Ishikawa (cell line): Measurements from ENCODE around the gene MYH7B.

ENCODE experiments used
- CEBPB ChIP-seq: IDR thresholded peaks from 2 replicates; pipeline ENCODE4 v1.6.1; 2012
- CREB1 ChIP-seq: IDR thresholded peaks from 2 replicates; pipeline ENCODE4 v1.6.1; 2012; ENCODE audit warnings: low read depth
- EGR1 ChIP-seq: IDR thresholded peaks from 2 replicates; pipeline ENCODE4 v1.6.1; 2012
- EP300 ChIP-seq: IDR thresholded peaks from 2 replicates; pipeline ENCODE4 v1.6.1; 2012; ENCODE audit warnings: borderline replicate concordance
- FOXM1 ChIP-seq: IDR thresholded peaks from 2 replicates; pipeline ENCODE4 v1.6.1; 2012; ENCODE audit warnings: low read depth, borderline replicate concordance
- MAX ChIP-seq: IDR thresholded peaks from 2 replicates; pipeline ENCODE4 v1.6.1; 2012
- NFIC ChIP-seq: IDR thresholded peaks from 2 replicates; pipeline ENCODE4 v1.6.1; 2012
- RAD21 ChIP-seq: IDR thresholded peaks from 2 replicates; pipeline ENCODE4 v1.6.1; 2012; ENCODE audit warnings: low read depth
- REST ChIP-seq: IDR thresholded peaks from 2 replicates; pipeline ENCODE4 v1.6.1; 2012; ENCODE audit warnings: low read depth, mild to moderate bottlenecking
- TAF1 ChIP-seq: IDR thresholded peaks from 2 replicates; pipeline ENCODE4 v1.6.1; 2012; ENCODE audit warnings: low read depth, mild to moderate bottlenecking
- TCF12 ChIP-seq: IDR thresholded peaks from 2 replicates; pipeline ENCODE4 v1.6.1; 2012; ENCODE audit warnings: low read depth
- TEAD4 ChIP-seq: IDR thresholded peaks from 2 replicates; pipeline ENCODE4 v1.6.1; 2012
- USF1 ChIP-seq: IDR thresholded peaks from 2 replicates; pipeline ENCODE4 v1.6.1; 2012
- YY1 ChIP-seq: IDR thresholded peaks from 2 replicates; pipeline ENCODE4 v1.6.1; 2012; ENCODE audit warnings: low read depth
- ZBTB7A ChIP-seq: IDR thresholded peaks from 2 replicates; pipeline ENCODE4 v1.6.1; 2012; ENCODE audit warnings: low read depth

Gene MYH7B

GRCh38 chr20:34956751-34957472, 1.2 kb downstream of the MYH7B start:
- no peak for TF ChIP-seq YY1
- TF ChIP-seq ZBTB7A = no peak
- no peak for TF ChIP-seq NFIC
- no peak for TF ChIP-seq RAD21
- no peak for TF ChIP-seq CREB1
- no peak for TF ChIP-seq TAF1

GRCh38 chr20:34964486-34964885, 8.8 kb downstream of the MYH7B start:
- TF ChIP-seq NFIC (no peak), TCF12 (no peak), TAF1 (no peak), USF1 (no peak), TEAD4 (no peak), FOXM1 (no peak), YY1 (no peak), MAX (no peak), RAD21 (no peak), ZBTB7A (no peak), REST (no peak), CREB1 (no peak), CEBPB (no peak)

- TF ChIP-seq TAF1 (no peak), TEAD4 (no peak), MAX (no peak), YY1 (no peak), RAD21 (no peak), NFIC (no peak), ZBTB7A (no peak)
Measured at GRCh38 chr20:34965051-34965450, 9.4 kb downstream of the MYH7B start.

GRCh38 chr20:34967421-34967820, 11.8 kb downstream of the MYH7B start:
- TF ChIP-seq EGR1 = no peak
- no peak for TF ChIP-seq EP300
- TF ChIP-seq CEBPB = no peak
- no peak for TF ChIP-seq USF1
- no peak for TF ChIP-seq REST
- no peak for TF ChIP-seq FOXM1
- no peak for TF ChIP-seq NFIC
- TF ChIP-seq TCF12 = no peak
- TF ChIP-seq ZBTB7A = no peak
- no peak for TF ChIP-seq TEAD4
- no peak for TF ChIP-seq RAD21
- no peak for TF ChIP-seq CREB1
- TF ChIP-seq MAX = no peak
- no peak for TF ChIP-seq TAF1
- no peak for TF ChIP-seq YY1

- TF ChIP-seq RAD21 = no peak
- TF ChIP-seq REST = no peak
- no peak for TF ChIP-seq YY1
- TF ChIP-seq TCF12 = no peak
- no peak for TF ChIP-seq FOXM1
- TF ChIP-seq CREB1 = no peak
- no peak for TF ChIP-seq ZBTB7A
- no peak for TF ChIP-seq TEAD4
- TF ChIP-seq EGR1 = no peak
- TF ChIP-seq CEBPB = no peak
- TF ChIP-seq NFIC = no peak
- no peak for TF ChIP-seq MAX
- TF ChIP-seq TAF1 = no peak
- TF ChIP-seq USF1 = no peak
- no peak for TF ChIP-seq EP300
Measured at GRCh38 chr20:34968042-34968775, 12.5 kb downstream of the MYH7B start.
